GM18498 (cell line): ENCODE results near the gene TASP1.
"Not testable (repeated sequence)": the region's sequence is repeated elsewhere in the genome, so short reads cannot be mapped to it uniquely, and the experiment has no call there.

Experiments
- ATAC-seq: cut with Tn5 transposase; IDR thresholded peaks from one replicate; pipeline ENCODE4 v1.9.1; 2021; ENCODE audit warnings: mild to moderate bottlenecking, moderate library complexity; ENCODE audit not compliant: unreplicated experiment

TASP1 gene

DNA sequence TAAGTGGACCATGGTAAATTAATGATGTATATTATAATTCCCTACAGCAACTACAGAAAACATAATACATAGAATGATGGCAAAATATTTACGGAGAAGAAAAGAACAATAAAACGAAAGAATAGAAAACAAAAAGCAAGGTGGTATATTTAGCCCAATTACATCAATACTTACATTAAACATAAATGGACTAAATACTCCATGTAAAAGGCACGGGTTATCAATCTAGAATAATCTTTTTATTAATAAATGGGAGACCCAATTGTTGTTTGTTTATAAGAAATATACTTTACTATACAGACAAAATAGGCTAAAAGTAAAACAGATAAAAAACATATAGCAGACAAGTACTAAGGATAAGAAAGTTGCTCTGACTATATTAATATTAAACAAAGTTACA, 137.2 kb downstream of the TASP1 start:
- ATAC-seq, result no peak

GRCh38 chr20:13494019-13494418, 144.7 kb downstream of the TASP1 start:
- ATAC-seq, result no peak

- ATAC-seq, result no peak
Observed at GRCh38 chr20:13493143-13493542, 145.6 kb downstream of the TASP1 start.

GRCh38 chr20:13492001-13492481, 146.7 kb downstream of the TASP1 start:
- ATAC-seq, result no peak

- ATAC-seq, result no peak
Observed at GRCh38 chr20:13487202-13487601, 151.5 kb downstream of the TASP1 start.

GRCh38 chr20:13486694-13487093, 152.0 kb downstream of the TASP1 start:
- no peak for ATAC-seq

DNA sequence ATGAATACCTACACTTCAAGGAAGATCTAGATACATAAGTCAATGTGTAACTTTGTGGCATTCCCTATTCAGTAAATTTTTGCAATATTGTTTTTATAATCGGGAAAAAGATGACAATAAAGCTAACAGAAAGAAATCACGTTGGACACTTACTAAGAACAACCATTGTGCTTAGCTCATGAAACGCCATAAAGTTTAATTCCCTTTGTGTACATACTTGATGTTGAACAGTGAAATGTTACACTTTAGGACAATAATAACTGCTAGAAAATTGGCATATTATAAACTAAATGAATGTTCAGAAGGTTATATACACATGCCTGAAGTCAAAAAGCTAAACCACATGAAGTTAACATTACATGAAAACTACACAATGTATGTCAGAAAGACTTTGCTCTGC, 153.2 kb downstream of the TASP1 start:
- no peak for ATAC-seq

- not testable (repeated sequence) for ATAC-seq
Observed at GRCh38 chr20:13485019-13485418, 153.7 kb downstream of the TASP1 start.

DNA sequence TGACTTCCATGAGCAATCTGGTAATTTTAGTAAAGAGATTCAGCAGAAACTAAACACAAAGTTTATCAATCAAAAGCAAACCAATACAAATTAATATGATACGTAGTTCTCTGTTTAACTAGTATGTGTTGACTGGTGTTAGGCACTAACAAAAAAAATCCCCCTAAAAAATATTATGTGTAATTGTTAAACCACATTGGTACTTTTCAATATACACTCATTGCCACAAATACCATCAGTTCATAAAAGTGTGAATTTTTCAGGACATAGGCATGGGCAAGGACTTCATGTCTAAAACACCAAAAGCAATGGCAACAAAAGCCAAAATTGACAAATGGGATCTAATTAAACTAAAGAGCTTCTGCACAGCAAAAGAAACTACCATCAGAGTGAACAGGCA, 155.3 kb downstream of the TASP1 start:
- not testable (repeated sequence) for ATAC-seq

DNA sequence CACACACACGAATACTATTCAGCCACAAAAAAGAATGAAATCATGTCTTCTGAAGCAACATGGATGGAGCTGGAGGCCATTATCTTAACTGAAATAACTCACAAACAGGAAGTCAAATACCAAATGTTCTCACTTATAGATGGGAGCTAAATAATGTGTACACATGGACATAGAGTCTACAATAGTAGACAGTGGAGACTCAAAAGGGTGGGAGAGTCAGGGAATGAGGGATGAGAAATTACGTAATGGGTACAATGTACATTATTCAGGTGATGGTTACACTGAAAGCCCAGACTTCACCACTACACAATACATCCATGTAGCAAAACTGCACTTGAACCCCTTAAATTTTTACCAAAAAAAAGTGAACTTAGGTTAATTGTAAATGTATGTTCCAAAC, 160.4 kb downstream of the TASP1 start:
- ATAC-seq, result no peak

GRCh38 chr20:13474467-13474866, 164.3 kb downstream of the TASP1 start:
- no peak for ATAC-seq

GRCh38 chr20:13469262-13469661, 169.5 kb downstream of the TASP1 start:
- no peak for ATAC-seq

- ATAC-seq, result no peak
Observed at GRCh38 chr20:13468166-13468565, 170.6 kb downstream of the TASP1 start.

DNA sequence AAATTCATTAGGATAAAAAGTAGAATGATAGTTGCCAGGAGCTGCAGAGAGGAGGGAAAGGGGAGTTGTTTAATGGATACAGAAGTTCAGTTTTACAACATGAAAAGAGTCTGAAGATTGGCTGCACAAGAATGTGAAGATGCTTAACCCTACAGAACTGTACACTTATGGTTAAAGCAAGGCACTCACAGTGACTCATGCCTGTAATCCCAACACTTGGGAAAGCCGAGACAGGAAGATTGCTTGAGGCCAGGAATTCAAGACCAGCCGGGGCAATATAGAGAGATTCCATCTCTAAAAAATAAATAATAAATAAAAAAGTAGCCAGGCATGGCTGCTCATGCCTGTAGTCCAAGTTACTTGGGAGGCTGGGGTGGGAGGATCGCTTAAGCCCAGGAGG, 174.0 kb downstream of the TASP1 start:
- no peak for ATAC-seq

GRCh38 chr20:13461849-13462458, 176.8 kb downstream of the TASP1 start:
- ATAC-seq, result no peak

DNA sequence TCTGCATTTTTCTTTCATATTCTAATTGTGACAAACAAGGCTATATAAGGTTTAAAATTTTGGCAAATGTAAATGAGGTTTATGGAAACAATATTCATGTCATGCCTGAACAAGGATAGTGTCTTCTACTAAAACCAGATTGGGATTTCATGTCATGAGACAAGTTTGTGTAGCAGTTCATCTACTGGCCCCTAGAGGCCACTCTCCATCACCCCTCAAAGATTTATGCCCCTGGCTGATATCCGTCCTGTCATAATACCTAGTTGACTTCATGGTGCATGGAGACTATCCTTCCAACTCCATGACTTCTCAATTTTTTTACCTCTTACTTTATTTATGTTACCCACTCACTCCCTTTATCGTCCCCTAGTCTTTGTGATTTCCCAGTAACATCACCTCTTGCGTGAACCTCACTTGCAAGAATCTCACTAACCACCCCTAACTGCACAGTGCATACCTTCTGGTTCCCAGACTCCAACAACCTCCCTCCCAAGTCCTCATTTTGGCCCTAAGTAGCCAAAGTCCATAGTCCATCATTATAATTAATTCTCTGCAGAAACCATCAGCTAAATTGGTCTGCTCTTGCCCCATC, 179.8 kb downstream of the TASP1 start:
- peak; percentile 94 for ATAC-seq

DNA sequence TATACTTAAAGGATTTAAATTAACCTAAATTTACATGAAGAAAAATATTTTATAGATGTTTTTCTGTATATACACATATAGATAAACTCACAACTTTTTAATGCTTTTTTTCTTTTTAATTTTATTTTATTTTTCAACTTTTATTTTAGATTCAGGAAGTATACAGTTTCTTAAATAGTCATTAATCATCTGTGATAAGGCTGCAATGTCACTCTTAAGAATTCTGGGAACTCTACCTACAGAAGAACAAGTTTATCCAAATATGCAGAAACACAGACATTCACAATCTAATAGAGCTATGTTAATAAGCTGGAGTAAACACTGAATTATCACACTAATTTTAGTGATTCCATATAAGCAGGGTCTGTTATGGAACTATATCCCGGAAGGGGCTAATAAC, 181.2 kb downstream of the TASP1 start:
- ATAC-seq, result no peak

- no peak for ATAC-seq
Observed at GRCh38 chr20:13455713-13456112, 183.0 kb downstream of the TASP1 start.

DNA sequence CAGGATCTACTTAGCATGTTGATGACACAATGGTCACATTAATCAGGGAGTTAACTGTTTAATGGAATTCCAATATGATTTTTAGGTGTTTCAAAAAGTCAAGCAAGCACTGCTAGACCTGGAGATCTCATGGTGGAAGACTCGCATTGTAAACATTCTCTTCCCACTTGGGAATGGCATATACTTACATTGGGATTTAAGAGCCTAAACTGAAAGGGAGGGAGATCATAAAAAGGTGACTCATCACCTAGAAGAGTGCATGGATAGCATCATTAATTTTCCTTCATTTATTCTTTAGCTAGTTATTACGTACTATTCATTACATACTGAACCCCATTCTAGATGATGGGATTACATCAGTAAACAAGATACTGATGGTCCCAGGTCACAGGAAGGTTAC, 185.4 kb downstream of the TASP1 start:
- no peak for ATAC-seq

DNA sequence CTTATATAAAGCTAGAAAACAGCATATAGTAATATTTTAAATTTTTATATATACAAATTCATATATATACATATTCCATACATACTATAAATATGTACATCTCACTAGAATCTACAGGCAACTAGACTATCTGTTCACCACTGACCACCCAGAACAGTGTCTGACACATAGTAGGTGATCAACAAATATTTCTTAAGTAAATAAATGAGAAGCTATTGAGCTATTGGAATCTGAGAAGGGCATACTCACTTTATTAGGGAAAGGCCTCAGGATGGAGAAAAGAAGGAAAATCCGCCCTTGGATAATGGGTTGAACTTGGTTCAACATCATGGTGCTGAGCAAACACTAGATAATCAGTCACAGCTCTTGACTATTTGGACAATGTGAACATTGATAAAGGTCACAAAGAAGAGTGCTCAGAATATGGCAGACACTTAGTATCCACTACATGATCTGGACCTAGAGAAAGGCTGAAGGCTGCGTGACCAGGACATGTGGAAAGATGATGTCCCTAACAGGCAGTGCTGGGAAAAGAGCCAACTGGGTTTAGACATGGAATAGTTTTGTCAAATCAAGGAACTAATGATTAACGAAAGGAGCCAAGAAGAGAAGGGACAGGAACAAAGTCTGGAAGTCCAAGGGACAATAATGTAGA, 186.1 kb downstream of the TASP1 start:
- no peak for ATAC-seq

DNA sequence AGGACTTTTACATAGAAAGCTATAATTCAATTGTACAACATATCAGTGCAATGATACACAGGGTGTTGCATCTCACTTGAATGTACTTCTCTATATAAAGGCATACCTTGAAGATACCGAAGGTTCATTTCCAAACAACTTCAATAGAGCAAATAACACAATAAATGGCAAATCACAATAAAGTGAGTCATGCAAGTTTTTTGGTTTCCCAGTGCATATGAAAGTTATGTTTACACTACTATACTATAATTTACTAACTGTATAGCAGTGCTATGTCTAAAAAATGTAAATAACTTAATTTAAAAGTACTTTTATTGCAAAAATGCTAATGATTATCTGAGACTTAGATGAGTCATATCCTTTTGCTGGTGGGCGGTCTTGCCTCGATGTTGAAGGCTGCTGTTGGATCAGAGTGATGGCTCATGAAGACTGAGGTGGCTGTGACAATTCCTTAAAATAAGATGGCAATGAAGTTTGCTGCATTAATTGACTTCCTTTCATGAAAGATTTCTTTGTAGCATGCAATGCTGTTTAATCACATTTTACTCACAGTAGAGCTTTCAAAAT, 188.8 kb downstream of the TASP1 start:
- ATAC-seq, result no peak
